HK-2 (cell line): ENCODE results near the gene SCG3.
A peak's percentile ranks its signal among the peaks of the same experiment; 100 is the strongest.

Source experiments
- DNase-seq: peaks from one replicate; pipeline ENCODE4 v3.0.0-alpha.2; 2018; ENCODE audit not compliant: unreplicated experiment

SCG3 gene

DNA sequence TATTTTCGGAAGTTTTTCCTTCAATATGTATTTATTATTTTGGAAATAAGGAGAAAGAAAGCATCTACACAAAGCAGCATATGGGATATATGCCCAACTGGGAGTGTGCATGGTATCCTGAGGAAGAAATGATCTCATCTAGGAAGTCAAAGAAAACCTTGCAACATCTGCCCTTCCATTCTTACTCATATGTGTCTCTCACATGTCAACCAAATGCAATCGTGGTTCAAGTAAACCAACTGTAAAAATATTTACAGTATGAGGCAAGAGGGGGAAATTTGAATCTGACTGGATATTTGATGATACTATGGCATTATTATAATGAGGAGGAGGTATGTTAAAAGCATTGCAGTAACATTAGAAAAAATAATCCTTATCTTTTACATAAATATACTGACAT lies 3.2 kb upstream of the SCG3 start:
- no peak for DNase-seq

DNA sequence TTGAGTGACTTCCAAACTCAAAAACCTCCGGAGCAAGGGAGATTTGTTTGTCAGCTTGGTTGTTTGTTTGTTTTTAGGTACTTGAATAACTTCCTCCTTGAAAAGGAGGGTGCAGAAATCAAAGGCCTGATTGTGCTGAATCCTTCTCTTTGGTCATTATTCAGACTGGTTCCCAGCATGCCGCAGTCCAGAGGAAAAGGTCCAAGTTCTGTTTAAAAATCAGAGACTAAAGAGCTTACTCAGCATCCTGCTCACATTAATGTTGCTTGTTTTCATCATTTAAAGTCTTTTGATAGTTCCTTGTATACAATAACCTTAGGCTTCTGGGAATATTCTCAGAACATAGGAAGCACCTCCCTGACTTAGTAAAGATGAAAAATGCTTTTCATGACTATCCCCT lies 982 bp upstream of the SCG3 start:
- no peak for DNase-seq

DNA sequence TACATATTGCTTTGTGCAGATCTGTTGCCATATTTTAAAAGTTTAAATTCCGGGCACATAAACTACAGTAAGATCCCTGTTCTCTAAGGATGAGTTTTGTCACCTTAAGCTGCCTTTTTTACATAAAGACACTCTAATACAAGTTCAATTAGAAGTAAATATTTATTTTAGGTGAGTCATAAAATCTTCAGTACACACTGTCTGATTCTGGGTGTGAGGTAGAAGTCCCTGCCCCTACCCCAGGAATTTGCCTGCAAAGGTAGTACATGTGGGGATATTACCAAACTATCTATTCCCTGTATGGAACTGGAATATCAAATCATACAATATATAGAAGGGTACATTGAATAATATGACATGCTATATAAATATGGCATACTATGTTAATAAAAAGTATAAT lies 6.3 kb downstream of the SCG3 start:
- DNase-seq: no peak

DNA sequence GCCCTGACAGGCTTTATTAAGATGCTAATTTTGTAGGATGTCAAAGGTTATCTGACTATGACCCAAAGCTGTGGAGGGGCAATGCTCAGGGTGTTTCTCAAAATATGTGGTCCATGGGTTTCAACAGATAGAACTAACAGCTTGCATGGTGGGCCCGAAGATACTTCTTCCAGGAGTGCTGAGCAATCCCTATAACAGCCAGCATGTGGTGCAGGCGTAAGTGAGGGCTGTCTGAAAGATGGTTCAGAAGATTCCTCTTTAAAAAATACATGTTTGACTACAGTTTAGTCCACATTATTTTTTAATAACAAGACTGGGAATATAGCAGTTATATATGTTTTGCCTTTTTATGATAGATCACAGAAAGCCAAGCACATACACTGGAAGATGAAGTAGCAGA lies 7.6 kb downstream of the SCG3 start:
- no peak for DNase-seq

DNA sequence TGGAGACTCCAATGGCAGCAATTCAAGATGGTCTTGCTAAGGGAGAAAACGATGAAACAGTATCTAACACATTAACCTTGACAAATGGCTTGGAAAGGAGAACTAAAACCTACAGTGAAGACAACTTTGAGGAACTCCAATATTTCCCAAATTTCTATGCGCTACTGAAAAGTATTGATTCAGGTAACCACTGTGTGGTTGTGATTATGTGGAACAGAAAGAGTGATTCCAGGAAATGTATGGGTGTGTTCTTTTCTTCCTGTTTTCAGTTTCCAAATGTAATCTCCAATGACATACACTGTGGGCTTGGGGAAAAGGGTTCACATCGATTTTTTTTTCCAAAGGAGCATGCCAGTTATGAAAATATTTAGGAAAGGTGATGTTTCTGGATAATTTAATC lies 10.9 kb downstream of the SCG3 start:
- DNase-seq: no peak

- DNase-seq: no peak
These were observed 15.3 kb downstream of the SCG3 start for GRCh38 chr15:51696566-51696965.

DNA sequence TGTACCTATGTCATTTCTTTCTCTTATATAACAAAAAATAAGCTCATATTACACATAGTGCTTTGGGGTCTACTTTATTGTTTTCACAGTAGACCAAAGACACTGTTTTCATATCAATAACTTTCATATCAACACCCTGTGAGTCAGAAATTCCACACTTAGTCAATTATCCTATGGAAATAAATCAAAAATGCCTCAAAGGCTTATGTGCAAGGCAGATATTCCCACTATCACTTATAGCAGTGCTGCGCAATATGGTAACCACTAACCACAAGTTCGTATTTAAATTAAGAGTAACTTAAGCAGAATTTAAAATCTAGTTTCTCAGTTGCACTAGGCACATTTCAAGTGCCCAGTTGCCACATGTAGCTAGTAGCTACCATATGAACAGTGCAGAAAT lies 15.9 kb downstream of the SCG3 start:
- DNase-seq: no peak

DNA sequence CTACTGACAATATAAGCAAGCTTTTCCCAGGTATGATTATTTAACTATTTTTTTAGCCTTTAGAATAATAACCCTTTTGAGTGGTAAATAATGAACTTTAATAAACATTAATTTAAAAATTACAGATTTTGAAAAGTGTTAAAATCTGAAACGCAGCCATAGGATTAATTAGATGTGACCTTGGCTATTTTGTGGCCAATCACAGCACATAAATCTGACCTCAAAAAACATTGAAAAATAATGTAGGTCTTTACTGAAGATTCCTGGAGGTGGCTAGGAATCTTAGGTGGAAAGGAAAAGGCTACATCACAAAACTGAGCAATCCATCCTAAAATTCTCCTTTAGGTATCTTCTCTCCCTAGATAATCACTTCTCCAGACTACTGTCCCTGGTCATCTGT lies 18.1 kb downstream of the SCG3 start:
- no peak for DNase-seq

GRCh38 chr15:51702710-51703109 lies 21.4 kb downstream of the SCG3 start:
- no peak for DNase-seq

DNA sequence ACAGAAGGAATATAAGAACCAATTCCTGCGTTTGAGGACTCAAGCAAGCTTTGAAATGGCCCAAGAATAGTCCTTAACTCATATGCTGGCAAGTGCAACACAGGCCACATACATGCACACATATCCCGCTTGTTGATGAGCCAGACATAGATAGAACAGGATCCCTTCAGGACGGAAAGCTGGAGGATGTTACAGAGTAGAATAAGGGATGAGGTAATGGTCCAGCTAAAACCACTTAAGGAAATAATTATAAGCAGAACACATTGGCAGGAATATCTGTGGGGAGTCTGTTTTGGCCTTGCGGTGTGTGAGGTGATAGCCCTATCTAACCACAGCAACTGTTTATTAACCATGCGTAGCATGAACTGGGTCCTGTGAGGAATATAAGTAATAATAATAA lies 25.0 kb downstream of the SCG3 start:
- DNase-seq: no peak

GRCh38 chr15:51706926-51707608 lies 25.8 kb downstream of the SCG3 start:
- no peak for DNase-seq

DNA sequence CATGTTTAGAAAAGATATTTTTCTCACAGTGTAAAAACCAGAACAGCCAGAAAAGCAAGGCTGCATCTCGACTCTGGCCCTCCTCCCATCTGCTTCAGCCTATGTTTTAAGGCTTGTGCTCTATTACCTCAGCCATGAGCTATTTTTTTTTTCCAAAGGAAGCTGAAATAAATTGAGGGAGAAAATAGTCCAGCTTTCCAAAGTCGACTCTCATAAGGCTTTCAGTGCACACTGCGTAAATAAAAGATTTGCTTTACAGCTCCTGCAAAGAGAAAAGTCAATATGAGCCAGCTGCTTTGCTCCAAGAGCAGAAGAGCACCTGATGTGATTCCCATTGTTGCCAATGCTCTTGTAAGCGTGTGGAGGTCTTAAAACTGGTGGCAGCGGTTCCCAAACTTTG lies 26.7 kb downstream of the SCG3 start:
- no peak for DNase-seq

DNA sequence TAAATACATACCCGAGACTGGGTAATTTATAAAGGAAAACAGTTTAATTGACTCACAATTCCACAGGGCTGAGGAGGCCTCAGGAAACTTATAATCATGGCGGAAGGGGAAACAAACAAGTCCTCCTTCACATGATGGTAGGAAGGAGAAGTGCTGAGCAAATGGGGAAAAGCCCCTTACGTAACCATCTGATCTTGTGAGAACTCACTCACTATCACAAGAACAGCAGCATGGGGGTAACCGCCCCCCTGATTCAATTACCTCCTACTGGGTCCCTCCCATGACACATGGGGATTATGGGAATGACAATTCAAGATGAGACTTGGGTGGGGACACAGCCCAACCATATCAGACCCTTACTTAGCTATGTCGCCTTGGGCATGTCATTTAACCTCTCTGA lies 27.7 kb downstream of the SCG3 start:
- no peak for DNase-seq

GRCh38 chr15:51714162-51714561 lies 32.9 kb downstream of the SCG3 start:
- no peak for DNase-seq

DNA sequence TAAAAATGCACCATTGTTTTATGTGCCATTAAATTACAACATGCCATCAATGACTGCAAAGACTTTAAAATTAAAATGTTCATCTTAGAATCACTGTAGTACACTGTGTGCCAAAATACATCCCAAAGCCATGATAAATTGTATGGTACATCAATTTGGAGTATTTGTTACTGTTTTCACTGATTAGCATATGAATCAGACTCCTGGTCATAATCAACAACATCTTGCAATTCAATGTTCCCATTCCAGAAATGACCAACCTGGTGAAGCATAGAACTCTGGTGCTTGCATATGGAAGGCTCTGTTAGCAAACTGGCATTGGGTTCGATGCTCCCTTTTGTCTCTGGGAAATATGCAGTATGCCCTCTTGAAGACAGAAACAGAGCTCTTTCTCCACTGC lies 33.6 kb downstream of the SCG3 start:
- DNase-seq: no peak

- DNase-seq: no peak
These were observed 36.9 kb downstream of the SCG3 start for GRCh38 chr15:51718219-51718618.

- DNase-seq: no peak
These were observed 37.4 kb downstream of the SCG3 start for GRCh38 chr15:51718746-51719145.

- no peak for DNase-seq
These were observed 39.1 kb downstream of the SCG3 start for GRCh38 chr15:51720201-51720995.

- DNase-seq: no peak
These were observed 40.1 kb downstream of the SCG3 start for GRCh38 chr15:51721199-51721960.

DNA sequence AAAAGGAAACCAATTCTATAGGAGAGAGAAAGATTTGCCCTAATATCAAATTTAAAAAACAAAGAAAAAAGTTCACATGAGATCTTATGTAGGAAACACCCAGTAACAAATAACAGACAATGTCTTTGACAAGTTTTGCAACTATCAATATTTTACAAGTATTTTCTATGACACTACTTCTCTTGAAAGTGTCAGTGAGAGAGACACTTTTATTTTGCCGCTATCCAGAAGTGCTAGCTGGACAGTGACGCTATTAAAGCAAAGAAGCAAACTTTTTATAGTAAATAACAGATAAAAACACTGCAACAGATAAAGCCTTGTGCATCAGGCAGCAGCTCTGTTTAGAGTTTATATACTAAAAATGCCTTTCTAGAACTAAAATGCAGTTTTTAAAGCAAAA lies 42.9 kb downstream of the SCG3 start:
- no peak for DNase-seq

- DNase-seq: no peak
These were observed 43.4 kb downstream of the SCG3 start for GRCh38 chr15:51724673-51725072.

- DNase-seq: peak; percentile 56
These were observed 45.2 kb downstream of the SCG3 start for GRCh38 chr15:51726302-51727073.
